SK-N-SH (cell line): ENCODE results near the gene CPAMD8. TPM values are rescaled to one million over a fixed set of nuclear protein-coding genes. Genes with fewer than 3 reads are reported as not detected.
"Not testable (repeated sequence)": the region's sequence is repeated elsewhere in the genome, so short reads cannot be mapped to it uniquely, and the experiment has no call there.

Experiments used
- CTCF ChIA-PET: fragments of 300-600, 350-600 bp; formaldehyde crosslinking; extraction: SDS; loops from one replicate; lab custom pipeline; 2021; lab: Yijun Ruan, JAX
- POLR2A ChIA-PET: fragments of 350-600 bp; sonication (Branson Sonifier 250); formaldehyde crosslinking; extraction: SDS; loops from one replicate; lab custom pipeline; 2020; ENCODE audit warnings: antibody characterized with exemption, inconsistent platforms; lab: Yijun Ruan, JAX
- DNase-seq: peaks from one replicate; pipeline ENCODE4 v3.0.0; 2012
- H2AFZ ChIP-seq: fragments of 200-600 bp; sonication (generic); 2 replicates; pipeline ENCODE4 v1.8.1; 2016; ENCODE audit warnings: antibody characterized with exemption, mild to moderate bottlenecking, low read depth
- H3F3A ChIP-seq: fragments of 200-600 bp; sonication (generic); replicated peaks from 2 replicates; pipeline ENCODE3; 2016; ENCODE audit warnings: antibody characterized with exemption, mild to moderate bottlenecking; ENCODE audit not compliant: insufficient read depth
- H3K27ac ChIP-seq, 2 experiments: fragments of 200-500 bp in 1 of 2; fragments of 200-600 bp in 1 of 2; sonication (Bioruptor generic) in 1 of 2; sonication (generic), shearing (Covaris generic) in 1 of 2; 2 replicates each; pipeline versions ENCODE4 v1.5.1 to v1.6.1; 2014 to 2016; ENCODE audit warnings: low read depth in 2 of 2, inconsistent platforms in 1 of 2, low read length in 1 of 2, mild to moderate bottlenecking in 1 of 2, mixed read lengths in 1 of 2
- H3K27me3 ChIP-seq: fragments of 200-600 bp; sonication (generic), shearing (Covaris generic); 2 replicates; pipeline ENCODE4 v1.6.1; 2016; ENCODE audit warnings: mixed run types; ENCODE audit not compliant: insufficient read depth
- H3K36me3 ChIP-seq, 2 experiments: fragments of 200-500 bp in 1 of 2; fragments of 200-600 bp in 1 of 2; sonication (Bioruptor generic) in 1 of 2; sonication (generic) in 1 of 2; replicated peaks in 1 of 2; 2 replicates each; pipeline versions ENCODE3 to v1.5.1; 2014 to 2016; ENCODE audit warnings: low read length in 1 of 2, mild to moderate bottlenecking in 1 of 2; ENCODE audit not compliant: insufficient read depth in 2 of 2, control insufficient read depth in 1 of 2
- H3K4me1 ChIP-seq, 2 experiments: fragments of 200-500 bp in 1 of 2; fragments of 200-600 bp in 1 of 2; sonication (Bioruptor generic) in 1 of 2; sonication (generic), shearing (Covaris generic) in 1 of 2; 2 replicates each; pipeline versions ENCODE4 v1.5.1 to v1.6.1; 2014 to 2016; ENCODE audit warnings: low read depth in 1 of 2, low read length in 1 of 2, mixed run types in 1 of 2; ENCODE audit not compliant: insufficient read depth in 2 of 2, control insufficient read depth in 1 of 2
- H3K4me2 ChIP-seq: fragments of 200-600 bp; sonication (generic), shearing (Covaris generic); 2 replicates; pipeline ENCODE4 v1.6.1; 2017; ENCODE audit warnings: mixed run types
- H3K4me3 ChIP-seq, 2 experiments: fragments of 200-500 bp in 1 of 2; fragments of 200-600 bp in 1 of 2; sonication (Bioruptor generic) in 1 of 2; sonication (generic), shearing (Covaris generic) in 1 of 2; 2 replicates each; pipeline versions ENCODE4 v1.5.1 to v1.8.1; 2014 to 2016; ENCODE audit warnings: low read depth in 2 of 2, inconsistent platforms in 1 of 2, low read length in 1 of 2, mild to moderate bottlenecking in 1 of 2, mixed read lengths in 1 of 2, moderate library complexity in 1 of 2
- H3K79me2 ChIP-seq: fragments of 200-600 bp; sonication (generic); 2 replicates; pipeline ENCODE4 v1.8.1; 2017; ENCODE audit warnings: mild to moderate bottlenecking; ENCODE audit not compliant: insufficient read depth
- H3K9ac ChIP-seq: fragments of 200-600 bp; sonication (generic); 2 replicates; pipeline ENCODE4 v1.6.1; 2017; ENCODE audit warnings: mixed run types
- H3K9me2 ChIP-seq: fragments of 200-600 bp; sonication (generic); 2 replicates; pipeline ENCODE4 v1.6.1; 2017; ENCODE audit warnings: mixed run types
- H3K9me3 ChIP-seq: fragments of 200-600 bp; sonication (generic); 2 replicates; pipeline ENCODE4 v1.6.1; 2017; ENCODE audit warnings: mixed run types, mild to moderate bottlenecking, moderate library complexity
- H4K20me1 ChIP-seq: fragments of 200-600 bp; sonication (generic); 2 replicates; pipeline ENCODE4 v1.6.1; 2017; ENCODE audit warnings: mild to moderate bottlenecking, mixed run types; ENCODE audit not compliant: insufficient read depth
- CHD2 ChIP-seq: fragments of 150-350 bp; IDR thresholded peaks from 2 replicates; pipeline ENCODE4 v1.6.1; 2018; ENCODE audit warnings: low read length; ENCODE audit not compliant: partially characterized antibody
- FOSL2 ChIP-seq: IDR thresholded peaks from 2 replicates; pipeline ENCODE4 v1.4.0; 2012; ENCODE audit warnings: low read depth, mild to moderate bottlenecking, moderate library complexity, borderline replicate concordance
- NFIC ChIP-seq: IDR thresholded peaks from 2 replicates; pipeline ENCODE4 v1.4.0; 2012; ENCODE audit warnings: borderline replicate concordance
- RAD21 ChIP-seq: IDR thresholded peaks from 2 replicates; pipeline ENCODE4 v1.6.1; 2012; ENCODE audit warnings: mild to moderate bottlenecking, low read length
- RFX5 ChIP-seq: IDR thresholded peaks from 2 replicates; pipeline ENCODE4 v1.6.1; 2012; ENCODE audit warnings: mild to moderate bottlenecking, improper control_type of control experiment, low read length
- TAF1 ChIP-seq: IDR thresholded peaks from 2 replicates; pipeline ENCODE4 v1.6.1; 2012; ENCODE audit warnings: low read depth, mild to moderate bottlenecking, low read length, moderate library complexity, borderline replicate concordance
- TCF12 ChIP-seq: IDR thresholded peaks from 2 replicates; pipeline ENCODE4 v1.4.0; 2012
- TEAD4 ChIP-seq: IDR thresholded peaks from 2 replicates; pipeline ENCODE4 v1.4.0; 2012; ENCODE audit warnings: mild to moderate bottlenecking, borderline replicate concordance; ENCODE audit not compliant: insufficient read depth
- WGBS: methylation state at CpG from one replicate; pipeline ENCODE4 v1.1.6; 2017; ENCODE audit warnings: low lambda C conversion rate; 5-methylcytosine and 5-hydroxymethylcytosine counted together
- polyA plus RNA-seq, 3 experiments: library from polyadenylated mRNA; depleted of rRNA; stranded (reverse); fragments of >200 nt; gene quantifications; 2 replicates each; pipeline ENCODE4 v1.2.3, GENCODE V29; 2012
- TF ChIP-seq, protein P1 (sequence below): IDR thresholded peaks from 2 replicates; pipeline ENCODE4 v1.4.0; 2012; ENCODE audit warnings: low read depth
- TF ChIP-seq, protein P2 (sequence below): IDR thresholded peaks from 2 replicates; pipeline ENCODE4 v1.6.1; 2012; ENCODE audit warnings: mild to moderate bottlenecking, low read depth, low read length, moderate library complexity
- TF ChIP-seq, protein P3 (sequence below): fragments of 150-350 bp; IDR thresholded peaks from 2 replicates; pipeline ENCODE4 v1.6.1; 2017; ENCODE audit warnings: antibody characterized with exemption, low read length, low read depth, borderline replicate concordance
- TF ChIP-seq, protein P4 (sequence below): IDR thresholded peaks from 2 replicates; pipeline ENCODE4 v1.4.0; 2012; ENCODE audit warnings: low read depth, borderline replicate concordance

CPAMD8 gene
- polyA plus RNA-seq, 1 of the 3 experiments (the other 2 are of a cell fraction), result 1.2 TPM

DNA sequence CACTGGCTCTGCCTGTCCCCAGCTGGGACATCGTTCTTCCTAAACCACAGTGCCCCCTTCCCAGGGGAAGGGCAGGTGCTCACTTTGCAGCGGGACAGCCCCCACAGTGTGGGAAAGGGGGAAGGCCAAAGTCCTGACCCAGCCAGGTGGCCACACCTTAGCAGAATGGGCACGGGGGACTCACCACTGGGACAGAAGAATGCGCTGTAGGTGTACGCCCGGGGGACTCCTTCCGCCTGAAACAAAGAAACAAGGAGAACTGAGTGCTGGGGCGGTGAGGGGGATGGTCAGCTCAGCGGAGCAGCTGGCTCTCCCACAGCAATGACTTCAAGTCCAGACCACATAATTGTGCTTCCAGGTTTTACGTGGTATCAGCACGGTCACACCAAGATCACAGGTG is 88.4 kb downstream of the CPAMD8 start:
- no peak for TF ChIP-seq NFIC
- no peak for TF ChIP-seq CHD2
- TF ChIP-seq, protein P1, sequence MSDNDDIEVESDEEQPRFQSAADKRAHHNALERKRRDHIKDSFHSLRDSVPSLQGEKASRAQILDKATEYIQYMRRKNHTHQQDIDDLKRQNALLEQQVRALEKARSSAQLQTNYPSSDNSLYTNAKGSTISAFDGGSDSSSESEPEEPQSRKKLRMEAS, result no peak
- no peak for TF ChIP-seq RFX5
- no peak for TF ChIP-seq FOSL2
- no peak for TF ChIP-seq TEAD4
- TF ChIP-seq, protein P2, sequence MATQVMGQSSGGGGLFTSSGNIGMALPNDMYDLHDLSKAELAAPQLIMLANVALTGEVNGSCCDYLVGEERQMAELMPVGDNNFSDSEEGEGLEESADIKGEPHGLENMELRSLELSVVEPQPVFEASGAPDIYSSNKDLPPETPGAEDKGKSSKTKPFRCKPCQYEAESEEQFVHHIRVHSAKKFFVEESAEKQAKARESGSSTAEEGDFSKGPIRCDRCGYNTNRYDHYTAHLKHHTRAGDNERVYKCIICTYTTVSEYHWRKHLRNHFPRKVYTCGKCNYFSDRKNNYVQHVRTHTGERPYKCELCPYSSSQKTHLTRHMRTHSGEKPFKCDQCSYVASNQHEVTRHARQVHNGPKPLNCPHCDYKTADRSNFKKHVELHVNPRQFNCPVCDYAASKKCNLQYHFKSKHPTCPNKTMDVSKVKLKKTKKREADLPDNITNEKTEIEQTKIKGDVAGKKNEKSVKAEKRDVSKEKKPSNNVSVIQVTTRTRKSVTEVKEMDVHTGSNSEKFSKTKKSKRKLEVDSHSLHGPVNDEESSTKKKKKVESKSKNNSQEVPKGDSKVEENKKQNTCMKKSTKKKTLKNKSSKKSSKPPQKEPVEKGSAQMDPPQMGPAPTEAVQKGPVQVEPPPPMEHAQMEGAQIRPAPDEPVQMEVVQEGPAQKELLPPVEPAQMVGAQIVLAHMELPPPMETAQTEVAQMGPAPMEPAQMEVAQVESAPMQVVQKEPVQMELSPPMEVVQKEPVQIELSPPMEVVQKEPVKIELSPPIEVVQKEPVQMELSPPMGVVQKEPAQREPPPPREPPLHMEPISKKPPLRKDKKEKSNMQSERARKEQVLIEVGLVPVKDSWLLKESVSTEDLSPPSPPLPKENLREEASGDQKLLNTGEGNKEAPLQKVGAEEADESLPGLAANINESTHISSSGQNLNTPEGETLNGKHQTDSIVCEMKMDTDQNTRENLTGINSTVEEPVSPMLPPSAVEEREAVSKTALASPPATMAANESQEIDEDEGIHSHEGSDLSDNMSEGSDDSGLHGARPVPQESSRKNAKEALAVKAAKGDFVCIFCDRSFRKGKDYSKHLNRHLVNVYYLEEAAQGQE, result no peak
- TF ChIP-seq, protein P3, sequence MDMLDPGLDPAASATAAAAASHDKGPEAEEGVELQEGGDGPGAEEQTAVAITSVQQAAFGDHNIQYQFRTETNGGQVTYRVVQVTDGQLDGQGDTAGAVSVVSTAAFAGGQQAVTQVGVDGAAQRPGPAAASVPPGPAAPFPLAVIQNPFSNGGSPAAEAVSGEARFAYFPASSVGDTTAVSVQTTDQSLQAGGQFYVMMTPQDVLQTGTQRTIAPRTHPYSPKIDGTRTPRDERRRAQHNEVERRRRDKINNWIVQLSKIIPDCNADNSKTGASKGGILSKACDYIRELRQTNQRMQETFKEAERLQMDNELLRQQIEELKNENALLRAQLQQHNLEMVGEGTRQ, result no peak
- no peak for TF ChIP-seq TCF12
- TF ChIP-seq TAF1, result no peak
- no peak for TF ChIP-seq RAD21
- TF ChIP-seq, protein P4, sequence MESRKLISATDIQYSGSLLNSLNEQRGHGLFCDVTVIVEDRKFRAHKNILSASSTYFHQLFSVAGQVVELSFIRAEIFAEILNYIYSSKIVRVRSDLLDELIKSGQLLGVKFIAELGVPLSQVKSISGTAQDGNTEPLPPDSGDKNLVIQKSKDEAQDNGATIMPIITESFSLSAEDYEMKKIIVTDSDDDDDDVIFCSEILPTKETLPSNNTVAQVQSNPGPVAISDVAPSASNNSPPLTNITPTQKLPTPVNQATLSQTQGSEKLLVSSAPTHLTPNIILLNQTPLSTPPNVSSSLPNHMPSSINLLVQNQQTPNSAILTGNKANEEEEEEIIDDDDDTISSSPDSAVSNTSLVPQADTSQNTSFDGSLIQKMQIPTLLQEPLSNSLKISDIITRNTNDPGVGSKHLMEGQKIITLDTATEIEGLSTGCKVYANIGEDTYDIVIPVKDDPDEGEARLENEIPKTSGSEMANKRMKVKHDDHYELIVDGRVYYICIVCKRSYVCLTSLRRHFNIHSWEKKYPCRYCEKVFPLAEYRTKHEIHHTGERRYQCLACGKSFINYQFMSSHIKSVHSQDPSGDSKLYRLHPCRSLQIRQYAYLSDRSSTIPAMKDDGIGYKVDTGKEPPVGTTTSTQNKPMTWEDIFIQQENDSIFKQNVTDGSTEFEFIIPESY, result no peak
- DNase-seq, result no peak
- Histone ChIP-seq H3K4me3 (no peak overlapping the region), H2AFZ (no peak overlapping the region), H4K20me1 (no peaks in the 10 kb centered on the region), H3K27me3 (no peaks in the 10 kb centered on the region; the same call in 1 of the 2 replicates), H3K27ac (no peak overlapping the region), H3K4me2 (no peak overlapping the region), H3K9me3 (no peaks in the 10 kb centered on the region), H3K36me3 (no peaks in the 10 kb centered on the region), H3K79me2 (no peaks in the 10 kb centered on the region), H3F3A (no peaks in the 10 kb centered on the region), H3K9me2 (no peaks in the 10 kb centered on the region), H3K4me1 (no peaks in the 10 kb centered on the region), H3K9ac (no peak overlapping the region)
- POLR2A ChIA-PET, result no interaction called here
- WGBS, result 20% methylated on average over 10 of the region's 11 CpGs
- CTCF ChIA-PET, result no interaction called here

DNA sequence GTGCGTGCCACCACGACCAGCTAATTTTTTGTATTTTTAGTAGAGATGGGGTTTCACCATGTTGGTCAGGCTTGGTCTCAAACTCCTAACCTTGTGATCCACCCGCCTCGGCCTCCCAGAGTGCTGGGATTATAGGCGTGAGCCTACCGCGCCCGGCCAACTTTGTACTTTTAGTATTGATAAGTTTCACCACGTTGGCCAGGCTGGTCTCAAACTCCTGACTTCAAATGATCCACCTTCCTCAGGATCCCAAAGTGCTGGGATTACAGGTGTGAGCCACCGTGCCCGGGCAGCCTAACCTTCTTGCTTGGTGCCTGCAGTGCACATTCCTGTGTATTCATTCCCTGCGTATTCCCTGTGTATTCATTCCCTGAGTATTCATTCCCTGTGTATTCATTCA is 88.8 kb downstream of the CPAMD8 start:
- H4K20me1 ChIP-seq, H3K4me1 ChIP-seq, DNase-seq, H3K4me3 ChIP-seq, H3K9me2 ChIP-seq, H2AFZ ChIP-seq, H3K9ac ChIP-seq, H3K9me3 ChIP-seq, H3K27me3 ChIP-seq, H3K36me3 ChIP-seq, H3K79me2 ChIP-seq, H3F3A ChIP-seq, CTCF ChIA-PET, H3K4me2 ChIP-seq, H3K27ac ChIP-seq, POLR2A ChIA-PET: not testable (repeated sequence)
- WGBS, result 40% methylated on average over 12 of the region's 12 CpGs
